SHP77 treated with DMSO at 0.1 percent for 48 hours (cell line): ENCODE results near the gene PRAMEF17.
"Not testable (repeated sequence)": the region's sequence is repeated elsewhere in the genome, so short reads cannot be mapped to it uniquely, and the experiment has no call there.

Experiments used
- DNase-seq: peaks from one replicate; lab custom pipeline; 2025; lab: John Stamatoyannopoulos, UW

Gene PRAMEF17

DNA sequence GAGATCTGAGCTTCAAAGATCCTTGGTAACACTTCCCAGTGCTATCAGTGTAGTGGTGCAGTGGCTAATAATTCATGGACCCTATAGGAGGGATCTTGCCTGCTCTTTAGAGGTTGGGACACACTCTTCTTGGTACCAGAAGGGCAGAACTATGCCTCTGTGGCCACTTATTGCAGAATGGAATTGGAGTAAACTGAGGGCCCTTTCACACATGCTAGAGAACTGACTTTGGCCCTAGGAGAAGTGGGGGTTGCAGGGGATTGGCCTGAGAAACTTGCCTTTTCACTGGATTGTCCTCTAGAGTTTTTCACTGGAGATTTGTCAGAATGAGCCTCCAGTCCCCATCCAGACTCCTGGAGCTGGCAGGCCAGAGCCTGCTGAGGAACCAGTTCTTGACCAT lies at the start of gene PRAMEF17:
PRAMEF17 (plus strand) TSS at position 301 of the 400 bp plus-strand sequence; CDS start at position 327, 26 bp downstream.
- not testable (repeated sequence) for DNase-seq

DNA sequence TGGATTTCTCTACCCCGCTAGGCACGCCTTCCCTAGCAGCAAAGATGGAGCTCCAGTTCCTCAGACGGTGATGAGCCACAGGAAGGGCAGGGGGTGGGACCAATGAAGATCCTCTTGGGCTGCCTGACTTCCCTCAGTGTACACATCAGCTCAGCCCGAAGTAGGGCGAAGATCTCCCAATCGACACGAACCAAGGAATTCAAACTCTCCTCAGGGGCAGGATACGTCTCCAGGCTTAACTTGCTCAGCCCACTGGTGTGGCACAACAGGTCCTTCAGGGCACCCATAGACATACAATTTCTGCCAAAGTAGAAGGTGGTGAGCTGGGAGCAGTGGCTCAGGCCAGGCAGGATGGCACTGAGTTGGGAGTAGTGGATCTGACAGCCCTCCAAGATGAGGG lies 46.9 kb upstream of the PRAMEF17 start:
- not testable (repeated sequence) for DNase-seq

GRCh38 chr1:13347034-13347433 lies 42.4 kb upstream of the PRAMEF17 start, which contains the start of gene PRAMEF14:
Gene PRAMEF14 (minus strand): TSS chr1:13347134. CDS start chr1:13345314, 1,820 bp downstream.
- not testable (repeated sequence) for DNase-seq

DNA sequence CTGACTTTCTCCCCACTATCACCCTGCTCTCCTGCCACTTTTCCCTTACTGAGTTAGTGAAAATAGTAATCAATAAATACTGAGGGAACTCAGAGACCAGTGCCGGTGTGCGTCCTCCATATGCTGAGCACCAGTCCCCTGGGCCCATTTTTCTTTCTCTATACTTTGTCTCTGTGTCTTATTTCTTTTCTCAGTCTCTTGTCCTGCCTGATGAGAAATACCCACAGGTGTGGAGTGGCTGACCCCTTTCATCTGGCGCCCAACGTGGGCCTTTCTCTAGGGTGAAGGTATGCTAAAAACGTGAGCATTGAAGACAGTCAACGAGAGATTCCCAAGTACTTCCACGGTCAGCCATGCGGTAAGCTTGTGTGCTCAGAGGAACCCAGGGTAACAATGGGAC lies 36.0 kb upstream of the PRAMEF17 start:
- DNase-seq, result not testable (repeated sequence)

DNA sequence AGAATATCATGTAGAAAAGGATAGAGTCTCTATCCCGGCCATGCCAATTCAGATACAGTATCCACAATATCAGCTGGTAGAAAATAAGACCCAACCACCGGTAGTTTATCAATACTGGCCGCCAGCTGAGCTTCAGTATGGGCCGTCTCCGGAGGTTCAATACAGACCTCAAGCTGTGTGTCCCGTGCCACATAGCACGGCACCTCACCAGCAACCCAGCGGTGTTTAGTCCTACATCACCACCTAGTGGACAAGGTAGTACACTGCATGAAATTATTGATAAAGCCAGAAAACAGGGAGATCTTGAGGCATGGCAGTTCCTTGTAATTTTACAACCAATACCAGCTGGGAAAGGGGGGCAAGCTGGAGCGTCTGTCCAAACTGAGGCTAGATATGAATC lies 35.0 kb upstream of the PRAMEF17 start:
- DNase-seq, result not testable (repeated sequence)

GRCh38 chr1:13356774-13357173 lies 32.7 kb upstream of the PRAMEF17 start:
- DNase-seq, result peak; percentile 0

DNA sequence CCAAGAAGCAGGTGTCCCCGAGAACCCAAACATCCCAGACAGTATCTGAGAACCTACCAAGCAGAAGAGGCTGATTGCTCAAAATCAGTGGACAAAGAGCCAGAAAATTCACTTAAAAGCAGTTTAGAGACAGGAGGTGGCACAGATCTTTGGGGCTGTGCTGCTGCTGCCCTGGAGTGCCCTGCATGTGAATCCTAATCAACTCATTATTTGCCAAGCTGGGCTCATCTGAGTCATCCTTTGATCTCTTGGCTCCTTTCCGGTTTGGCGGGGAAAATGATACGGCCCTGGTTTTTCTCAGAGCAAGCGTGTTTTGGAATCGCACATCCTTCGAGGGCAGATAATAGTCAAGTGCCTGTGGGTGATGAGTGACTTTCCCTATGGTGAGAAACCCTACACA lies 27.1 kb upstream of the PRAMEF17 start:
- not testable (repeated sequence) for DNase-seq

GRCh38 chr1:13364928-13365327 lies 24.5 kb upstream of the PRAMEF17 start:
- not testable (repeated sequence) for DNase-seq

- DNase-seq, result not testable (repeated sequence)
These were observed 22.9 kb upstream of the PRAMEF17 start for GRCh38 chr1:13366536-13366935.

GRCh38 chr1:13368544-13368943 lies 20.9 kb upstream of the PRAMEF17 start:
- DNase-seq, result peak; percentile 0

- DNase-seq, result not testable (repeated sequence)
These were observed 10.4 kb upstream of the PRAMEF17 start for GRCh38 chr1:13378983-13379382.

GRCh38 chr1:13380380-13380779 lies 9.1 kb upstream of the PRAMEF17 start:
- not testable (repeated sequence) for DNase-seq

DNA sequence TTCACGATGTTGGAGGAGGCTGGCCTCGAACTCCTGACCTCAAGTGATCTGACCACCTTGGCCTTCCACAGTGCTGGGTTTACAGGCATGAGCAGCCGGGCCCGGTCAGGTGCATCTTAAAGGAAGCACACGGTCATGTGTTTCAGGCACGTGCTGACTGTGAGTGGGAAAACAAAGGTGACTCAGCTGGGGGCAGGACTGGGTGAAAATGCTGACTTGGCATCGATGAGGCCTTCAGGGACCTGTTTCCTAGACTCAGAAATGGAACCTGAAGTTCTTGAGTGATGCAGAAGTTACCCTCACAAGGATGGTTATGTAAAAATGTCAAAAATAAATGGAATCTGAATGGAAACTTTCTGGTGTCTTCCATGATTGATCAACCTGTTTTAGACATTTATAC lies 3.6 kb downstream of the PRAMEF17 start:
- DNase-seq, result not testable (repeated sequence)

GRCh38 chr1:13394761-13395160 lies 5.3 kb downstream of the PRAMEF17 start:
- not testable (repeated sequence) for DNase-seq

DNA sequence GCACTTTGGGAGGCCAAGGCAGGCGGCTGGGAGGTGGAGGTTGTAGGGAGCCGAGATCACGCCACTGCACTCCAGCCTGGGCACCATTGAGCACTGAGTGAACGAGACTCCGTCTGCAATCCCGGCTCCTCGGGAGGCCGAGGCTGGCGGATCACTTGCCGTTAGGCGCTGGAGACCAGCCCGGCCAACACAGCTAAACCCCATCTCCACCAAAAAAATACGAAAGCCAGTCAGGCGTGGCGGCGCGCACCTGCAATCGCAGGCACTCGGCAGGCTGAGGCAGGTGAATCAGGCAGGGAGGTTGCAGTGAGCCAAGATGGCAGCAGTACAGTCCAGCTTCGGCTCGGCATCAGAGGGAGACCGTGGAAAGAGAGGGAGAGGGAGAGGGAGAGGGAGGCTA lies 5.9 kb downstream of the PRAMEF17 start:
- not testable (repeated sequence) for DNase-seq

GRCh38 chr1:13407811-13408210 lies 18.4 kb downstream of the PRAMEF17 start:
- no peak for DNase-seq

DNA sequence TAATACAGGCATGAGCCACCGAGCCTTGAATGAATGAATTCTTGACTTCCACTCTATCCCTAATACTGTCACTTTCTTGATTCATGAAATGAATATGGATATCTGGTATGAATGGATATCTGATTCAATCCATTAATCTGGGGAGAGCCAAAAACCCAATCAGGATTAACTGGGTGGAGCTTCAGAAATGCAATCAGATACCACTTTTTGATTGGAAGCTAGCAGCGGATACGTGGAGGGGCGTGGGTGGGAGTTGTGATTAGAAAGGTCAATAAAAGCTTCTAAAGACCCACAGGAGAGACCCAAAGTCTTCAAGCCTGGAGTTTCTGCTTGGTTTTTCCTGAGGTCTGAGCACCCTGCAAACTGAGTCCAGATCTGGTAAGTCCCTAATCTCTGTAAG lies 20.7 kb downstream of the PRAMEF17 start, which contains the start of gene PRAMEF20:
PRAMEF20 (plus strand) TSS at position 301 of the 400 bp plus-strand sequence. CDS start 5,905 bp downstream, outside the sequence.
- not testable (repeated sequence) for DNase-seq

DNA sequence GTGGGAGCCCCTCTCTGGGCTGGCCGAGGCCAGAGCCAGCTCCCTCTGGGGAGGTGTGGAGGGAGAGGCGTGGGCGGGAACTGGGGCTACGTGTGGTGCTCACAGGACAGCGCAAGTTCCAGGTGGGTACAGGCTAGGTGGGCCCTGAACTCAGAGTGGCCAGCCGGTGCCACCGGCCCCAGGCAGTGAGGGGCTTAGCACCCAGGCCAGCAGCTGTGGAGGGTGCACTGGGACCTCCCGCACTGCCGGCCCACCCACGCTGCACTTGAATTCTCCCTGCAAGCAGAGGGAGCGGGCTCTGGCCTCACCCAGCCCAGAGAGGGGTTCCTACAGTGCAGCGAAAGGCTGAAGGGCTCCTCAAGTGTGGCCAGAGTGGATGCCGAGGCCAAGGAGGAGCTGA lies 41.1 kb downstream of the PRAMEF17 start:
- no peak for DNase-seq

- no peak for DNase-seq
These were observed 42.8 kb downstream of the PRAMEF17 start for GRCh38 chr1:13432251-13432650.

DNA sequence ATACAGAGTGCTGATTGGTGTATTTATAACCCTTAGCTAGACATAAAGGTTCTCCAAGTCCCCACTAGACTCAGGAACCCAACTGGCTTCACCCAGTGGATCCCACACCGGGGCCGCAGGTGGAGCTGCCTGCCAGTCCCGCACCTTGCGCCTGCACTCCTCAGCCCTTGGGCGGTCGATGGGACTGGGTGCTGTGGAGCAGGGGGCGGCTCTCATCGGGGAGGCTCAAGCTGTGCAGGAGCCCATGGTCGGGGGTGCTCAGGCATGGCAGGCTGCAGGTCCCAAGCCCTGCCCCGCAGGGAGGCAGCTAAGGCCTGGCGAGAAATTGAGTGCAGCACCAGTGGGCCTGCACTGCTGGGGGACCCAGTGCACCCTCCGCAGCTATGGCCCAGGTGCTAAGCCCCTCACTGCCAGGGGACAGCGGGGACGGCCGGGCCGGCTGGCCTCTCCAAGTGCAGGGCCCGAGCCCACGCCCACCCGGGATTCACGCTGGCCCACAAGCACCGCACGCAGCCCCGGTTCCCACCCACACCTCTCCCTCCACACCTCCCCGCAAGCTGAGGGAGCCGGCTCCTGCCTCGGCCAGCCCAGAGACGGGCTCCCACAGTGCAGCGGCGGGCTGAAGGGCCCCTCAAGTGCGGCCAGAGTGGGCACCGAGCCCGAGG lies 44.4 kb downstream of the PRAMEF17 start:
- not testable (repeated sequence) for DNase-seq

GRCh38 chr1:13435458-13435857 lies 46.0 kb downstream of the PRAMEF17 start:
- DNase-seq, result no peak

DNA sequence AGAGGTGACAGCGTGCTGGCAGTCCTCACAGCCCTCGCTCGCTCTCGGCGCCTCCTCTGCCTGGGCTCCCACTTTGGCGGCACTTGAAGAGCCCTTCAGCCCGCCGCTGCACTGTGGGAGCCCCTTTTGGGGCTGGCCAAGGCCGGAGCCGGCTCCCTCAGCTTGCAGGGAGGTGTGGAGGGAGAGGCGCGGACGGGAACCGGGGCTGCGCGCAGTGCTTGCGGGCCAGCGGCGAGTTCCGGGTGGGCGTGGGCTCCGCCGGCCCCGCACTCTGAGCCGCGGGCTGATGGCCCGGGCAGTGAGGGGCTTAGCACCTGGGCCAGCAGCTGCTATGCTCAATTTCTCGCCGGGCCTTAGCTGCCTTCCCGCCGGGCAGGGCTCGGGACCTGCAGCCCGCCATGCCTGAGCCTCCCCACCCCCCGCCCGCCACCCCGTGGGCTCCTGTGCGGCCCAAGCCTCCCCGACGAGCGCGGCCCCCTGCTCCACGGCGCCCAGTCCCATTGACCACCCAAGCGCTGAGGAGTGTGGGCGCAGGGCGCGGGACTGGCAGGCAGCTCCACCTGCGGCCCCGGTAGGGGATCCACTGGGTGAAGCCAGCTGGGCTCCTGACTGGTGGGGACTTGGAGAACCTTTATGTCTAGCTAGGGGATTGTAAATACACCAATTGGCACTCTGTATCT lies 49.8 kb downstream of the PRAMEF17 start:
- DNase-seq, result not testable (repeated sequence)
